Naive thymus-derived CD4-positive, alpha-beta T cell (primary cell): ENCODE data around the gene CTXND1. TPM values are rescaled to one million over a fixed set of nuclear protein-coding genes. Genes with fewer than 3 reads are reported as not detected.
"Not testable (repeated sequence)": the region's sequence is repeated elsewhere in the genome, so short reads cannot be mapped to it uniquely, and the experiment has no call there.

Experiments
- ATAC-seq: fragments of 150-1000 bp; cut with Tn5 transposase; 2 replicates; pipeline ENCODE4 v1.10.0; 2021; ENCODE audit warnings: mild to moderate bottlenecking, moderate library complexity
- CTCF ChIA-PET: fragments of 350-600 bp; sonication (Branson Sonifier 250); formaldehyde crosslinking; loops from one replicate; lab custom pipeline; 2021; ENCODE audit warnings: antibody characterized with exemption; lab: Charles Lee
- POLR2A ChIA-PET: fragments of 350-600 bp; sonication (Branson Sonifier 250); formaldehyde crosslinking; loops from one replicate; lab custom pipeline; 2021; ENCODE audit warnings: antibody characterized with exemption, inconsistent platforms; lab: Charles Lee
- DNase-seq, 9 donors: peaks; one replicate each; pipeline versions ENCODE4 v3.0.0 to v3.0.0-alpha.2; 2020 to 2022; ENCODE audit warnings: mixed read lengths in 1 of 9
- H3K27ac ChIP-seq: one replicate; pipeline ENCODE4 v1.7.0; 2013; ENCODE audit warnings: mild to moderate bottlenecking, low read depth, low read length, moderate library complexity
- H3K27me3 ChIP-seq, 2 donors: one replicate each; pipeline ENCODE4 v1.7.0; 2013; ENCODE audit warnings: low read length in 2 of 2, mild to moderate bottlenecking in 2 of 2, moderate library complexity in 2 of 2; ENCODE audit not compliant: control insufficient read depth in 2 of 2, insufficient read depth in 2 of 2
- H3K36me3 ChIP-seq, 3 experiments: 1 replicate in 2 of 3; 2 replicates in 1 of 3; pipeline ENCODE4 v1.7.0; 2013; ENCODE audit warnings: low read length in 3 of 3, mild to moderate bottlenecking in 3 of 3, moderate library complexity in 1 of 3; ENCODE audit not compliant: insufficient read depth in 3 of 3, control insufficient read depth in 2 of 3
- H3K4me1 ChIP-seq, 2 donors: one replicate each; pipeline ENCODE4 v1.7.0; 2013; ENCODE audit warnings: low read length in 2 of 2, mild to moderate bottlenecking in 2 of 2, moderate library complexity in 1 of 2; ENCODE audit not compliant: control insufficient read depth in 2 of 2, insufficient read depth in 2 of 2
- H3K4me3 ChIP-seq: 2 replicates; pipeline ENCODE4 v1.7.0; 2013; ENCODE audit warnings: mild to moderate bottlenecking, low read length
- H3K9me3 ChIP-seq, 3 experiments: 1 replicate in 2 of 3; 2 replicates in 1 of 3; pipeline ENCODE4 v1.7.0; 2013; ENCODE audit warnings: low read length in 3 of 3; ENCODE audit not compliant: control insufficient read depth in 2 of 3
- H3K27ac Mint-ChIP-seq, 9 donors: one replicate each; pipeline ENCODE4 v1.8.0; 2020 to 2022; ENCODE audit warnings: mixed read lengths in 9 of 9, mild to moderate bottlenecking in 8 of 9, moderate library complexity in 5 of 9, inconsistent platforms in 2 of 9
- H3K27me3 Mint-ChIP-seq, 5 donors: one replicate each; pipeline ENCODE4 v1.8.0; 2021 to 2022; ENCODE audit warnings: mixed read lengths in 5 of 5, mild to moderate bottlenecking in 1 of 5
- H3K36me3 Mint-ChIP-seq, 5 donors: one replicate each; pipeline ENCODE4 v1.8.0; 2020 to 2022; ENCODE audit warnings: mixed read lengths in 5 of 5, mild to moderate bottlenecking in 3 of 5, inconsistent platforms in 1 of 5
- H3K4me1 Mint-ChIP-seq, 7 donors: one replicate each; pipeline ENCODE4 v1.8.0; 2020 to 2022; ENCODE audit warnings: mixed read lengths in 7 of 7, mild to moderate bottlenecking in 3 of 7, inconsistent platforms in 1 of 7
- H3K4me3 Mint-ChIP-seq, 10 donors: one replicate each; pipeline ENCODE4 v1.8.0; 2020 to 2022; ENCODE audit warnings: mild to moderate bottlenecking in 10 of 10, mixed read lengths in 10 of 10, moderate library complexity in 6 of 10, inconsistent platforms in 2 of 10
- H3K9me3 Mint-ChIP-seq, 11 donors: one replicate each; pipeline ENCODE4 v1.8.0; 2020 to 2022; ENCODE audit warnings: mixed read lengths in 11 of 11, mild to moderate bottlenecking in 4 of 11, inconsistent platforms in 1 of 11, moderate library complexity in 1 of 11
- intact Hi-C, 2 donors: fragments of 100-400 bp; cut with micrococcal nuclease; formaldehyde crosslinking; loops; one replicate each; pipeline ENCODE4 v1.15.1; 2023
- polyA plus RNA-seq, 2 donors: library from polyadenylated mRNA; unstranded; fragments of 300-500 nt; fragmentation: Illumina TruSeq; gene quantifications; one replicate each; pipeline ENCODE4 v1.2.3, GENCODE V29; 2021
- total RNA-seq, 6 experiments: library from RNA in 5 of 6; stranded (reverse) in 5 of 6; gene quantifications; 1 replicate in 5 of 6; 2 replicates in 1 of 6; pipeline ENCODE4 v1.2.3 and lab custom pipeline; 2021 to 2026

CTXND1 gene
- total RNA-seq = not detected
- polyA plus RNA-seq = not detected
- not detected for total RNA-seq (lab: John Stamatoyannopoulos, UW)

DNA sequence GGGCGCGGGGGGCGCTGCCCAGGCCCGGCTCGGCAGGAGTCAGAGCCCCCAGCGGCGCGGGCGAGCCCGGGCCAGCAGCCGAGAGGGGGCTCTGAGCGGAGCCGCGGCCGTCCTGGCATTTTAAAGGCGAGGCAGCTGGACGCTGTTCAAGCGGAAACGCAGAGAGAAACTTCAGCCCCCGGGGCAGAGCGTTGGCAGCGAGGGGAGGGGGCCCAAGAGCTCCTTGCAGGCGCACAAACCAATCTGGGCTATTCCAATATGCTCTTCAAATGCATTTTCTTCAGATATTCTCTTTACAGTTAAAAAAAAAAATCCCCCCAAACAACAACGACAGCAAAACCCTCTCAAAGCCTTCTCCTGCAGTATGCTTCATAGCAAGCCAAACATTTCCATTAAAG, at the start of gene CTXND1:
Gene CTXND1 (minus strand): TSS at position 93 of the 398 bp plus-strand sequence. CDS start 50,264 bp downstream, outside the sequence.
- DNase-seq (no peak), ATAC-seq (no peak)
- ChIA-PET POLR2A (no interaction called here), CTCF (no interaction called here)
- Mint-ChIP-seq H3K9me3 (peaks cover 0 to 3% (median 0%) of the 10 kb centered on the region in 11 donors), H3K27ac (no peak within 1 kb of the TSS), H3K27me3 (peaks cover 79 to 86% (median 79%) of the 10 kb centered on the region in 5 donors), H3K4me3 (peak within 1 kb of the TSS in 9 of 10 donors; percentile 25 to 84 (median 66)), H3K36me3 (no peaks in the 10 kb centered on the region), H3K4me1 (peaks cover 0 to 16% (median 9%) of the 10 kb centered on the region in 7 donors)
- no peaks in the 10 kb centered on the region for H3K4me1 ChIP-seq
- no peaks in the 10 kb centered on the region for H3K9me3 ChIP-seq
- H3K27me3 ChIP-seq = peaks cover 6% of the 10 kb centered on the region in 2 donors
- H3K27ac ChIP-seq = no peak within 1 kb of the TSS
- intact Hi-C loops = no loop called here
- H3K4me3 ChIP-seq = no peak within 1 kb of the TSS
- H3K36me3 ChIP-seq = no peaks in the 10 kb centered on the region

GRCh38 chr15:80301472-80301871, 49.5 kb upstream of the CTXND1 start:
- Histone ChIP-seq H3K4me1 (no peaks in the 10 kb centered on the region), H3K36me3 (no peaks in the 10 kb centered on the region), H3K9me3 (no peaks in the 10 kb centered on the region), H3K27ac (no peak overlapping the region), H3K4me3 (no peak overlapping the region), H3K27me3 (no peaks in the 10 kb centered on the region)
- peaks cover 0 to 2% (median 0%) of the 10 kb centered on the region in 7 donors for H3K4me1 Mint-ChIP-seq
- H3K27me3 Mint-ChIP-seq = peaks cover 6 to 22% (median 19%) of the 10 kb centered on the region in 5 donors
- intact Hi-C loops = no loop called here
- H3K36me3 Mint-ChIP-seq = no peaks in the 10 kb centered on the region
- DNase-seq = no peak
- no peak for ATAC-seq
- H3K4me3 Mint-ChIP-seq = no peak overlapping the region
- POLR2A ChIA-PET = no interaction called here
- CTCF ChIA-PET = no interaction called here
- H3K9me3 Mint-ChIP-seq = peaks cover 0 to 9% (median 2%) of the 10 kb centered on the region in 11 donors
- no peak overlapping the region for H3K27ac Mint-ChIP-seq

DNA sequence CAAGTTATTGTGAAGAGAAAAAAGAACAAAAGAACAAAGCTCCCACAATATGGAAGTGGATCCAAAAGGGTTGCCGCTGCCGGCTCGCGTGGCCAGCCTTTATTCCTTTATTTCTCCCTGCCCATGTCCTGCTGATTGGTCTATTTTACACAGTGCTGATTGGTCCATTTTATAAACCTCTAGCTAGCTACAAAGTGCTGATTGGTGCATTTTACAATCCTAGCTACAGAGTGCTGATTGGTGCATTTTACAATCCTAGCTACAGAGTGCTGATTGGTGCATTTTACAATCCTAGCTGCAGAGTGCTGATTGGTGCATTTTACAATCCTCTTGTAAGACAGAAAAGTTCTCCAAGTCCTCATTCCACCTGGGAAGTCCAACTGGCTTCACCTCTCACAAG, 43.8 kb upstream of the CTXND1 start:
- H3K9me3 ChIP-seq, H3K4me1 ChIP-seq, H3K4me3 Mint-ChIP-seq, H3K36me3 Mint-ChIP-seq, H3K4me3 ChIP-seq, CTCF ChIA-PET, H3K4me1 Mint-ChIP-seq, H3K27ac ChIP-seq, DNase-seq, POLR2A ChIA-PET, H3K27me3 ChIP-seq, H3K9me3 Mint-ChIP-seq, intact Hi-C loops, H3K36me3 ChIP-seq, ATAC-seq: not testable (repeated sequence)
- H3K27ac Mint-ChIP-seq = peak overlapping the region in 1 of 9 donors; percentile 37
- peaks cover 2 to 33% (median 17%) of the 10 kb centered on the region in 5 donors for H3K27me3 Mint-ChIP-seq

DNA sequence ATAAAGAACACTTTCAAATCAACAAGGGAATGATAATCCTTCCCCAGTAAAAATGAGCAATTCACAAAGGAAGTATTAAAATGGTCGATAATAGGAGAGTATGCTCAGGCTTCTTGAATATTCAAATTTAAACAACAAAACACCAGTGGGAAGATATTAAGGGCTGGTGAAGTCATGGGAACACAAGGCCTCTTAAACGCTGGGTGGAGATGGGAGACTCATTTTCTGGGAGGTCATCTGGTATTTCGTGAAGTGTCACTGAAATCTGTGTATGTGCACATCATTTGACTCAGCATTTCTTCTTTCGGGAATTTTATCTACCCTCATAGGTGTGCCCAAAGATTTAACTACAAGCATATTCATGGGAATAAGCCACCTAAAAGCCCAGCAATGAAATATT, 40.1 kb upstream of the CTXND1 start:
- CTCF ChIA-PET = no interaction called here
- H3K36me3 Mint-ChIP-seq = no peaks in the 10 kb centered on the region
- no peak for DNase-seq
- no peaks in the 10 kb centered on the region for H3K27me3 ChIP-seq
- peaks cover 3 to 27% (median 11%) of the 10 kb centered on the region in 5 donors for H3K27me3 Mint-ChIP-seq
- no peak overlapping the region for H3K27ac Mint-ChIP-seq
- peaks cover 0 to 5% (median 0%) of the 10 kb centered on the region in 7 donors for H3K4me1 Mint-ChIP-seq
- H3K27ac ChIP-seq = no peak overlapping the region
- no peaks in the 10 kb centered on the region for H3K9me3 ChIP-seq
- no peak overlapping the region for H3K4me3 ChIP-seq
- intact Hi-C loops = no loop called here
- no peaks in the 10 kb centered on the region for H3K36me3 ChIP-seq
- no peaks in the 10 kb centered on the region for H3K4me1 ChIP-seq
- H3K9me3 Mint-ChIP-seq = peaks cover 0 to 2% (median 0%) of the 10 kb centered on the region in 11 donors
- POLR2A ChIA-PET = no interaction called here
- ATAC-seq = no peak
- H3K4me3 Mint-ChIP-seq = no peak overlapping the region

DNA sequence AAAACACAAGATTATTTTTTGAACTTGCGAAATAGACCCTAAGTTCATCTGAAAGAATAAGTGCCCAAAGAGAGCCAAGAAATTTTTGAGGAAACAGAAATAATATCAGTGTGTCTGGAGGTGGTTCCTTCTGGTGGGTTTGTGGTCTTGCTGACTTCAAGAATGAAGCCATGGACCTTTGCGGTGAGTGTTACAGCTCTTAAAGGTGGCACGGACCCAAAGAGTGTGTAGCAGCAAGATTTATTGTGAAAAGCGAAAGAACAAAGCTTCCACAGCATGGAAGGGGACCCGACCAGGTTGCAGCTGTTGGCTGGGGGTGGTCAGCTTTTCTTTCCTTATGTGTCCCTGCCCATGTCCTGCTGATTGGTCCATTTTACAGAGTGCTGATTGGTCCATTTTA, 38.9 kb upstream of the CTXND1 start:
- H3K27me3 ChIP-seq, H3K4me1 Mint-ChIP-seq, H3K27ac ChIP-seq, H3K9me3 Mint-ChIP-seq, H3K36me3 ChIP-seq, H3K27ac Mint-ChIP-seq, H3K9me3 ChIP-seq, ATAC-seq, H3K4me3 ChIP-seq, H3K36me3 Mint-ChIP-seq, POLR2A ChIA-PET, CTCF ChIA-PET, intact Hi-C loops, H3K4me1 ChIP-seq, DNase-seq: not testable (repeated sequence)
- Mint-ChIP-seq H3K4me3 (peak overlapping the region in 1 of 10 donors; percentile 11), H3K27me3 (peaks cover 7 to 37% (median 15%) of the 10 kb centered on the region in 5 donors)

GRCh38 chr15:80289528-80290495, 37.8 kb upstream of the CTXND1 start:
- no peak for ATAC-seq

More at GRCh38 chr15:80289528-80290495, 37.8 kb upstream of the CTXND1 start:
- DNase-seq = no peak
- no peaks in the 10 kb centered on the region for H3K36me3 Mint-ChIP-seq
- POLR2A ChIA-PET = no interaction called here
- H3K9me3 Mint-ChIP-seq = peaks cover 0 to 3% (median 0%) of the 10 kb centered on the region in 11 donors
- Histone ChIP-seq H3K4me1 (no peaks in the 10 kb centered on the region), H3K9me3 (no peaks in the 10 kb centered on the region), H3K36me3 (no peaks in the 10 kb centered on the region), H3K27ac (no peak overlapping the region), H3K27me3 (no peaks in the 10 kb centered on the region), H3K4me3 (no peak overlapping the region)
- peaks cover 11 to 39% (median 15%) of the 10 kb centered on the region in 5 donors for H3K27me3 Mint-ChIP-seq
- H3K27ac Mint-ChIP-seq = no peak overlapping the region
- intact Hi-C loops = no loop called here
- CTCF ChIA-PET = no interaction called here
- H3K4me3 Mint-ChIP-seq = peak overlapping the region in 4 of 10 donors; percentile 11 to 48 (median 26)
- H3K4me1 Mint-ChIP-seq = peaks cover 0 to 5% (median 0%) of the 10 kb centered on the region in 7 donors
